ENCODE data around the gene COL23A1. TPM values are rescaled to one million over a fixed set of nuclear protein-coding genes. Genes with fewer than 3 reads are reported as not detected.

COL23A1 gene
- total and polyA plus RNA-seq, 2 of the 8 experiments (the other 6 are each of a cell fraction or from before 2014, with no cell fraction given): 3.1 to 4.7 TPM

GRCh38 chr5:178419196-178419595 is 171.0 kb downstream of the COL23A1 start:
- 77% methylated on average over 9 of the region's 9 CpGs; no CpG with 5 or more reads in 1 of the 2 experiments for WGBS, 2 experiments (ENCODE audit: extremely low coverage in 1 of 2, insufficient coverage in 1 of 2, insufficient read length in 1 of 2, insufficient replicate concordance in 2 of 2, low coverage in 1 of 2, low lambda C conversion rate in 2 of 2, missing lambda C conversion rate in 1 of 2)
- CTCF ChIA-PET (ENCODE audit: partially characterized antibody): interaction anchor here (0.9 kb wide), 1 partner anchor 140 kb away, joined by 3 read pairs; no protein-coding TSS in a partner anchor
- TF ChIP-seq KDM4A (IDR thresholded peaks at IDR 0.05; ENCODE audit: low read depth, low read length, severe bottlenecking): no peak
- no peak for TF ChIP-seq SIN3A (conservative IDR thresholded peaks at IDR 0.05 in 1 of 2, IDR thresholded peaks at IDR 0.05 in 1 of 2; ENCODE audit: low read depth in 1 of 2, low read length in 2 of 2)
- TF ChIP-seq USF2 (IDR thresholded peaks at IDR 0.05; ENCODE audit: low read length): no peak
- TF ChIP-seq MAFK (IDR thresholded peaks at IDR 0.05; ENCODE audit: low read depth, low read length): no peak
- TF ChIP-seq BACH1 (IDR thresholded peaks at IDR 0.05; ENCODE audit: low read length): no peak
- TF ChIP-seq CTCF (IDR thresholded peaks at IDR 0.05; ENCODE audit: control extremely low read depth in 1 of 3, insufficient read depth in 1 of 3, low read depth in 1 of 3, low read length in 3 of 3): no peak
- no peak for TF ChIP-seq BCL11A (IDR thresholded peaks at IDR 0.05; ENCODE audit: low read depth in 2 of 2, low read length in 2 of 2)
- TF ChIP-seq POLR2A (IDR thresholded peaks at IDR 0.05; ENCODE audit: control extremely low read depth in 1 of 2, low read depth in 2 of 2, low read length in 2 of 2): no peak
- TF ChIP-seq ATF3 (IDR thresholded peaks at IDR 0.05; ENCODE audit: insufficient read depth, low read depth, low read length): no peak

More at GRCh38 chr5:178419196-178419595, 171.0 kb downstream of the COL23A1 start:
- H3K36me3 ChIP-seq (ENCODE audit: control insufficient read depth in 2 of 4, insufficient read depth in 4 of 4, low read length in 3 of 4): no peaks in the 10 kb centered on the region
- H3K14ac ChIP-seq (ENCODE audit: insufficient read length): no peak overlapping the region
- POLR2A ChIA-PET (ENCODE audit: partially characterized antibody): no interaction called here
- H3K79me2 ChIP-seq (ENCODE audit: control insufficient read depth in 1 of 2, insufficient read depth in 2 of 2, low read length in 2 of 2): no peaks in the 10 kb centered on the region
- DNase-seq (ENCODE audit: low read depth in 1 of 2, low spot score in 2 of 2): no peak
- no peak overlapping the region for H3K27ac ChIP-seq (ENCODE audit: low read depth, low read length)
- H2BK12ac ChIP-seq (ENCODE audit: low read depth, low read length): peak overlapping the region; percentile 91
- no peak overlapping the region for H2BK120ac ChIP-seq (replicated peaks; ENCODE audit: low read depth, low read length)
- no peaks in the 10 kb centered on the region for H3K27me3 ChIP-seq (replicated peaks in 1 of 4; ENCODE audit: control insufficient read depth in 3 of 4, extremely low read depth in 1 of 4, insufficient read depth in 3 of 4, low read length in 3 of 4)
- H3K4ac ChIP-seq (replicated peaks; ENCODE audit: insufficient read length, low read depth, low read length): no peak overlapping the region
- H3K4me1 ChIP-seq (replicated peaks in 1 of 4; ENCODE audit: control insufficient read depth in 3 of 4, insufficient read depth in 4 of 4, low read length in 3 of 4): peaks cover 12 to 34% (median 19%) of the 10 kb centered on the region in 4 experiments
- no peak for FAIRE-seq
- H3K9me3 ChIP-seq (ENCODE audit: insufficient read depth in 2 of 2, low read depth in 1 of 2, low read length in 1 of 2): no peaks in the 10 kb centered on the region
- peak overlapping the region; percentile 7; the same call in 1 of the 2 replicates for H2BK20ac ChIP-seq (ENCODE audit: low read length)
- peak overlapping the region; percentile 2 for H3K18ac ChIP-seq (ENCODE audit: extremely low read depth, low read length)
- H3K4me2 ChIP-seq (ENCODE audit: insufficient read depth in 1 of 2, low read depth in 2 of 2, low read length in 2 of 2): no peak overlapping the region
- H2BK15ac ChIP-seq (ENCODE audit: low read length): peak overlapping the region; percentile 46; the same call in 1 of the 2 replicates
- peak overlapping the region; percentile 75 for H4K91ac ChIP-seq (replicated peaks; ENCODE audit: insufficient read length, low read length)
- no peak overlapping the region; a peak in 1 of 7 replicates for H3K9ac ChIP-seq (replicated peaks in 1 of 4; ENCODE audit: extremely low read depth in 1 of 4, low read depth in 3 of 4, low read length in 3 of 4)
- no peak overlapping the region for H3K56ac ChIP-seq (replicated peaks; ENCODE audit: insufficient read length, low read depth, low read length)
- no peak overlapping the region for H2AFZ ChIP-seq (ENCODE audit: low read length)
- H3K4me3 ChIP-seq (ENCODE audit: extremely low read depth in 1 of 4, insufficient read depth in 2 of 4, low read depth in 3 of 4, low read length in 4 of 4): no peak overlapping the region
- H2BK5ac ChIP-seq (ENCODE audit: low read depth, low read length): peak overlapping the region; percentile 67; the same call in 1 of the 2 replicates
- no peak overlapping the region for H4K8ac ChIP-seq (ENCODE audit: extremely low read depth, insufficient read depth, low read length)
- no peak overlapping the region for H3K23ac ChIP-seq (ENCODE audit: insufficient read length)
- no peaks in the 10 kb centered on the region for H3K23me2 ChIP-seq (ENCODE audit: low read depth, low read length)
- no peak overlapping the region for H4K5ac ChIP-seq (ENCODE audit: insufficient read length, low read depth, low read length)
- H4K20me1 ChIP-seq (replicated peaks in 1 of 2; ENCODE audit: control insufficient read depth in 1 of 2, insufficient read depth in 2 of 2, low read length in 2 of 2): no peaks in the 10 kb centered on the region
- H3K79me1 ChIP-seq (ENCODE audit: low read depth, low read length): peaks cover 2% of the 10 kb centered on the region
- peak overlapping the region; percentile 20 for H2AK5ac ChIP-seq (ENCODE audit: low read depth, low read length)

Data from H1 (cell line).